GM21825 (cell line): ENCODE measurements around the gene PRAC2.

Experiments
- ATAC-seq: cut with Tn5 transposase; IDR thresholded peaks from one replicate; pipeline ENCODE4 v1.9.1; 2021; ENCODE audit warnings: mild to moderate bottlenecking, moderate library complexity; ENCODE audit not compliant: unreplicated experiment

Gene PRAC2

DNA sequence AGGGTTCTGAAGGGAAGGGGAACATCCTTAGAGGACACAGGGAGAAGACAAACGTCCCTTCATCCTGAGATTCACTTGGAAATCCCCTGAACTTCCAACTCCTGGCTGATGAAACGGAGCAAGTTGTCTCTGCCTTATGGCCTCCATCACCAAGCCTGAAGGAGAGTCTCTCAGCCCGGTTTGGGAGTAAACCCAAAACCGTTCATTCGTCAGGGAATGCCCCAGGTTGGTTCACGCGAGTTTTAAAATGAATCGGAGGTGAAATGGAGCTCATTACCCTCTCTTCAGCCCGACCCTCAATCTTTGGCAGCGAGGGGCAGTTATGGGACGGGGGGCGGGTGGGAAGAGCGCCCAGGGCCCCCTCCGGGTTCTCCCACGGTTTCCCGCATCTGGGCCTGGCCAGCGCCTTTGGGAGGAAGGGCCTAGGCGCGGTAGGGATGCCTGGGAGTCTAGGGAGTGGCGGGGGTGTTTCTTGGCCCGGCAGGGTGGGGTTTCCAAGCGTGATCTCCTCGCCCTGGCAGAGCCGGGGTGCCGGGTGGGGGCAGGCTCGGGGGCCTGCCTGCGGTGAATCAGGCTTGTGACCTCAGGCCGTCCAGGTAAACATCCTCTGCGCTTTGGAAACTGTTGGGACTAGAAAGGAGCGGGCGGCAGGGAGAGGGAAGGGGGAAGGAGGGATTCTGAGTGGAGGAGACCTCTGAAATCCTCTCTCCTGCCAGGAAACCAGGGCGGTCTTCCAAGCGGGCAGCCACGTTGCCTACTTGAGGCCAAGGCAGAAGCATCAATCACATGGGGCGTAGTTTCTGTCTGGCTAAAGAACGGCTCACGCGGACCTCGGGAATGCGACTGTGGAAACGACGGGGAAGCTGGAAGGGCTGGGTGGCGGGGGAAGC, 29.7 kb downstream of the PRAC2 start:
- no peak for ATAC-seq

DNA sequence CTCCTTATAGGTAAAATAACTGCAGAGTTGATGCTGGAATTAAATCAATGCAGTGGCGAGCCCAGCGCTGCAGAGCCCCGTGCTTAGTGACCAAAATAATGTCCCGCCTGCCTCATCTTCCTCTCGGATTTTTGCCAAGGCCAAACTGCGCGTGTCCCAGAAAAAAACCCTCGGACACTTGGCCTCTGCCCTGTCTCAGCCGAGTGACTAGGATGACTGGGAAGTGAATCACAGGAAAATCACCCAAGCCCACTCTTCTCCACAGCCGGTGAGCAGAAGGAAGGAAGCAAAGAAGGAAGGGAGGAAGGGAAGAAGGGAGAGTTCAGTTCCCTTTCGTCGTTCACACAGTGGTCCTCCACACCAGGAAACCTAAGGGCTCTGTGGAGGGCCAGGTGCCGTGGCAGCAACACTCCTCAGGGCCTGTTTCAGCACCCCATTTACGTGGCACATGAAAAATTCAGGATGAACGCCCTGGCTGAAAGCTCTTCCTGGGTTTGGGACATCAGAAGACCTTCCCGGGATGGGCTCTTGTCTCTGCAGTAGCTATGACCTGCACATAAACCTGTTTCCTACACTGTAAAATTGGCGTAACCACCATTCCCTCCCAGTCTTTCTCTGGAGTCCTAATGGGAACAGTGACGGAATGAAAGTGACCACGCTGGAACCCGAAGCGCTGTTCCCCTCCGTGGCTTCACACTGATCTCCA, 31.0 kb downstream of the PRAC2 start:
- no peak for ATAC-seq

- no peak for ATAC-seq
Measured at GRCh38 chr17:48754500-48755261, 31.7 kb downstream of the PRAC2 start.

DNA sequence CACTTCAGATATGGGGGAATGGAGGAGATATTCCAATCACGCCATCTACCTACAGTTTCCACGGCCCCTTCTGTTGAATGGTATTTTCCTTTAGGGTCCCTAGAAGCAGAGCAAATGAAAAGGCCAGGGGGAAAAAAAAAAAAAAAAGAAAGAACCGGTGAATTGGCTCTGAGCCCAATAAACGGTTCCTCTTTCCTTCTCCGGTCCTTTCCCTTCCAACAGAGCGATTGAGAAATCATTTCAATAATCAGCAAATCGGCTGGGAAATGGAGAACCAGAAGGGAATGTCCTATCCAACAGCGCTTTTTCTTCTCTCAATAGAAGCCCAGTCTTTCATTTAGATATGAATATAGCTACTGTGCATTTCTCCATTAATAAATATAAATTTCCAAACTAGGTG, 32.4 kb downstream of the PRAC2 start:
- no peak for ATAC-seq

GRCh38 chr17:48756830-48757251, 33.9 kb downstream of the PRAC2 start:
- ATAC-seq: no peak

DNA sequence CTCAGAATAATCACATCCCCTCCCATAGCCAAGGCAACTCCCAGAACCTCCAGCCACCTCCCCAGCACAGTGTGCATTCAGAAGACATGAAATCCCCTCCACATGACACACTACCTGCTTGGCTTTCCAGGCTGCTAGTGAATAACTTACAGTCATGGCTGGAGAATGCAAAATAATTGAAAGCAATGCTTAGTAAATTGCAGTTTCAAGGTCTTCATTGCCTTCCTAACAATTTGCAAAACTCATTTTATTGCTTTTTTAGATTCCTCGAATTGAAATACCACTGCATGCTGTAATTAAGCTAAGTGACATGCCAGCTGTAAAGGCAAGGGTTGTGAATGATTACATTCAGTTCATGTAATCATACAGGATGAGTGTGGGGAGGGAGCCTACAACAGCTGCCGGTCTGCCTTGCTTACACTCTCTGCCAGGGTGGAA, 34.6 kb downstream of the PRAC2 start:
- ATAC-seq: no peak

DNA sequence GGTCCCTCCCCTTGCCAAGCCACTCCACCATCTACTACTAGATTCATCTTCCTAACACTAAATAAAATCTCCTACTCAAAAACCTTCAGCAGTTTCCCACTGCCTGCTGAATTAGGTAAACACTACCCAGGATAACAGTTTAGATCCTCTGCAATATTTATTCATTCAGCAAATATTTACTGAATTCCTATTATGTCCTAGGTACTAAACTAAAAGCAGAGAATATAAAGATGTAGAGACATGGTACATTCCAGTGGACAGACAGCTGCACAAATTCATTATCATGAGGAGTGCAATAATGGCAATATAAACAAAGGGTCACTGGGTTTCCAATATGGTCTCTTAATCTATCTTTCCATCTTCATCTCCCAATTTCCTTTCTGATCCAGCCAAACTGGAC, 36.3 kb downstream of the PRAC2 start:
- no peak for ATAC-seq

DNA sequence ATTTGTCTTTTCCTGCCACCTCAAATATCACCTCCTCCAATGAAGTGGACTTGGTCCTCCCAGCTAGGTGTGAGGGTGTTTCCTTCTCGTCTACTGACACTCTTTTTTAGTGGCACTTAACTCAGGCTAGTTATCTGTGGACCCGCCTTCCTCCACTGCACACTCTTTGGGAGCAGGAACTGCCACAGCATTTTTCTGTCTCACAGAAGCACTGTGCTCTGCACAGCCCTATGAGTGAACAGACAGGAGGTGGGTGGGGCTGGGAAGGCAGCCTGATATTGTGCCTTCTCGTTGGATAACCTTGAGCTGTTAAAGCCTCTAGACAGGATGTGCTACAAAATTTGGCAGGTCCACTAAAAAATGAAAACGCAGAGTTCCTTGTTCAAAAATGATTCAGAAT, 37.4 kb downstream of the PRAC2 start:
- no peak for ATAC-seq

- ATAC-seq: no peak
Measured at GRCh38 chr17:48761114-48761513, 38.1 kb downstream of the PRAC2 start.

GRCh38 chr17:48767263-48767774, 44.3 kb downstream of the PRAC2 start:
- ATAC-seq: no peak

GRCh38 chr17:48769009-48769675, 46.2 kb downstream of the PRAC2 start:
- no peak for ATAC-seq

- no peak for ATAC-seq
Measured at GRCh38 chr17:48770954-48771353, 48.0 kb downstream of the PRAC2 start.

DNA sequence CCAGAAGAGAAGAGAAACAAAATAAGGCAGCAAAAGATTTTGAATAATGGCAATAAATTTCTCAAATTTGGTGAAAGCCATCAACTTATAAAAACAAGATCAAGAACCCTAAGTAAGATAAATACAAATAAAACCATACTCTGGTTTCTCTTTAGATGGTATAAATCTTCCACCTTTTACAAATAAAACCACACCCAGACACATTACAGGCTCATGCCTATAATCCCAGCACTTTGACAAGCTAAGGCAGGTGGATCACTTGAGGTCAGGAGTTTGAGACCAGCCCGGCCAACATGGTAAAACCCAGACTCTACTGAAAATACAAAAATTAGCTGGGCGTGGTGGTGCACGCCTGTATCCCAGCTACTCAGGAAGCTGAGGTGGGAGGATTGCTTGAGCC, 50.3 kb downstream of the PRAC2 start:
- no peak for ATAC-seq
